Hepatocyte (in vitro differentiated cells): ENCODE results near the gene ACSM3. TPM values are rescaled to one million over a fixed set of nuclear protein-coding genes. Genes with fewer than 3 reads are reported as not detected.

Experiments used
- DNase-seq: peaks from one replicate; pipeline ENCODE4 v3.0.0-alpha.2; 2016; ENCODE audit warnings: low spot score
- H2AFZ ChIP-seq: fragments of 200-600 bp; sonication (generic); 2 replicates; pipeline ENCODE4 v1.6.0; 2016; ENCODE audit warnings: antibody characterized with exemption, mild to moderate bottlenecking
- H3K27ac ChIP-seq: fragments of 200-600 bp; sonication (generic); 2 replicates; pipeline ENCODE4 v1.5.1; 2016; ENCODE audit warnings: mild to moderate bottlenecking
- H3K27me3 ChIP-seq: fragments of 200-600 bp; sonication (generic); 2 replicates; pipeline ENCODE4 v1.6.1; 2016
- H3K36me3 ChIP-seq: fragments of 200-600 bp; sonication (generic); replicated peaks from 2 replicates; pipeline ENCODE4 v1.5.1; 2016; ENCODE audit warnings: low read depth; ENCODE audit not compliant: insufficient read depth
- H3K4me1 ChIP-seq: fragments of 200-600 bp; sonication (generic); 2 replicates; pipeline ENCODE4 v1.5.1; 2016; ENCODE audit warnings: mild to moderate bottlenecking, moderate library complexity; ENCODE audit not compliant: insufficient read depth
- H3K4me2 ChIP-seq: fragments of 200-600 bp; sonication (generic); 2 replicates; pipeline ENCODE4 v1.6.0; 2016
- H3K4me3 ChIP-seq: fragments of 200-600 bp; sonication (generic); 2 replicates; pipeline ENCODE4 v1.5.1; 2016; ENCODE audit warnings: mild to moderate bottlenecking
- H3K79me2 ChIP-seq: fragments of 200-600 bp; sonication (generic); 2 replicates; pipeline ENCODE4 v1.6.0; 2017; ENCODE audit warnings: mild to moderate bottlenecking
- H3K9me2 ChIP-seq: fragments of 200-600 bp; sonication (generic); replicated peaks from 2 replicates; pipeline ENCODE4 v1.6.0; 2017; ENCODE audit warnings: mild to moderate bottlenecking; ENCODE audit not compliant: insufficient read depth
- H3K9me3 ChIP-seq: fragments of 200-600 bp; sonication (generic); 2 replicates; pipeline ENCODE4 v1.5.1; 2016; ENCODE audit warnings: low read depth, mild to moderate bottlenecking
- H4K20me1 ChIP-seq: fragments of 200-600 bp; sonication (generic); 2 replicates; pipeline ENCODE4 v1.6.0; 2016; ENCODE audit warnings: mild to moderate bottlenecking; ENCODE audit not compliant: insufficient read depth, poor library complexity, severe bottlenecking
- CTCF ChIP-seq: fragments of 200-600 bp; sonication (generic); IDR thresholded peaks from 2 replicates; pipeline ENCODE4 v1.5.1; 2016; ENCODE audit warnings: antibody characterized with exemption, mild to moderate bottlenecking; ENCODE audit not compliant: poor library complexity
- EZH2 ChIP-seq: fragments of 200-600 bp; sonication (generic); IDR thresholded peaks from 2 replicates; pipeline ENCODE4 v1.6.1; 2016; ENCODE audit warnings: antibody characterized with exemption, mild to moderate bottlenecking, borderline replicate concordance
- EZH2phosphoT487 ChIP-seq: fragments of 200-600 bp; sonication (generic); IDR thresholded peaks from one replicate; pipeline ENCODE4 v1.6.1; 2018; ENCODE audit warnings: antibody characterized with exemption, mild to moderate bottlenecking, low read depth, moderate library complexity; ENCODE audit not compliant: unreplicated experiment, severe bottlenecking
- WGBS: methylation state at CpG from one replicate; pipeline ENCODE4 v1.1.6; 2016; ENCODE audit warnings: low lambda C conversion rate; ENCODE audit errors: missing lambda C conversion rate; 5-methylcytosine and 5-hydroxymethylcytosine counted together
- polyA plus RNA-seq: library from polyadenylated mRNA; unstranded; fragments of >200 nt; fragmentation: Nextera tagmentation; extraction: Ambion mirVana; gene quantifications from 2 replicates; pipeline ENCODE4 v1.2.1, GENCODE V29; 2016
- total RNA-seq: library from RNA; depleted of rRNA; stranded (reverse); fragments of >200 nt; gene quantifications from 2 replicates; pipeline ENCODE4 v1.2.3, GENCODE V29; 2014

Gene ACSM3
- total and polyA plus RNA-seq, 2 experiments from 2014 or later: 14.5 to 26.5 TPM

DNA sequence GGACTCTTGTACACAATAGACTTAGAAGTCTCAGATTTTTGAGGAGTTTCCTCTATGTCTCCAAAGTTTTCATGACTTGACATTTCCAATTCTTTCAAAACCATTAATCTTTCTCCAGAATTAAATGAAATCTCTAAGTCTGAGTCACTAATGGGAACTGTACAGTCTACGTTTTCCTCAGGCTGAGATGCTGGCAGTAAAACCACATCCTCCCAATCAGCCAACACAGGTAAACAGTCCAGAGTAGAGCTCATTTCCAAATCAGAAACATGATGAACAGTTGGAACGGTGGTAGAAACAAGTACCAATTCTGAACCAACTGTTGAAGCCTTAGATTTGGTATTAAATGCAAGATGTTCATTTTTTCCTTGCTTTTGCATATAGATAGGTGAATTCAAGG is 34.5 kb downstream of the ACSM3 start:
- H4K20me1 ChIP-seq: no peaks in the 10 kb centered on the region
- no peak for TF ChIP-seq CTCF
- no peaks in the 10 kb centered on the region for H3K9me3 ChIP-seq
- no peaks in the 10 kb centered on the region for H3K36me3 ChIP-seq
- H3K4me2 ChIP-seq: no peak overlapping the region
- H3K27me3 ChIP-seq: no peaks in the 10 kb centered on the region
- H3K9me2 ChIP-seq: no peaks in the 10 kb centered on the region
- H3K27ac ChIP-seq: no peak overlapping the region
- no peak overlapping the region for H2AFZ ChIP-seq
- no peaks in the 10 kb centered on the region for H3K79me2 ChIP-seq
- no peak overlapping the region for H3K4me3 ChIP-seq
- no peak for DNase-seq
- no peaks in the 10 kb centered on the region for H3K4me1 ChIP-seq
- 85% methylated on average over 2 of the region's 2 CpGs for WGBS

- Histone ChIP-seq H4K20me1 (no peaks in the 10 kb centered on the region), H2AFZ (no peak overlapping the region), H3K27ac (no peak overlapping the region), H3K9me2 (no peaks in the 10 kb centered on the region), H3K4me3 (no peak overlapping the region), H3K9me3 (no peaks in the 10 kb centered on the region), H3K27me3 (no peaks in the 10 kb centered on the region), H3K4me2 (no peak overlapping the region), H3K36me3 (no peaks in the 10 kb centered on the region), H3K4me1 (no peaks in the 10 kb centered on the region), H3K79me2 (peaks cover under 1% of the 10 kb centered on the region)
- 84% methylated on average over 2 of the region's 2 CpGs for WGBS
- no peak for TF ChIP-seq EZH2
- peak; percentile 60 for TF ChIP-seq CTCF
- peak; percentile 39 for DNase-seq
Measured at GRCh38 chr16:20799599-20799998, 35.8 kb downstream of the ACSM3 start.

GRCh38 chr16:20801278-20801677 is 37.5 kb downstream of the ACSM3 start:
- no peak for TF ChIP-seq EZH2phosphoT487
- TF ChIP-seq EZH2: no peak
- TF ChIP-seq CTCF: no peak
- H3K9me3 ChIP-seq: no peaks in the 10 kb centered on the region
- H3K36me3 ChIP-seq: no peaks in the 10 kb centered on the region
- WGBS: 90% methylated on average over 1 of the region's 1 CpG
- no peaks in the 10 kb centered on the region for H3K27me3 ChIP-seq
- H3K9me2 ChIP-seq: no peaks in the 10 kb centered on the region
- H3K4me1 ChIP-seq: no peaks in the 10 kb centered on the region
- H3K27ac ChIP-seq: no peak overlapping the region
- H3K4me3 ChIP-seq: no peak overlapping the region
- DNase-seq: no peak
- peaks cover 5% of the 10 kb centered on the region for H3K79me2 ChIP-seq
- no peaks in the 10 kb centered on the region for H4K20me1 ChIP-seq
- H2AFZ ChIP-seq: no peak overlapping the region
- no peak overlapping the region for H3K4me2 ChIP-seq

DNA sequence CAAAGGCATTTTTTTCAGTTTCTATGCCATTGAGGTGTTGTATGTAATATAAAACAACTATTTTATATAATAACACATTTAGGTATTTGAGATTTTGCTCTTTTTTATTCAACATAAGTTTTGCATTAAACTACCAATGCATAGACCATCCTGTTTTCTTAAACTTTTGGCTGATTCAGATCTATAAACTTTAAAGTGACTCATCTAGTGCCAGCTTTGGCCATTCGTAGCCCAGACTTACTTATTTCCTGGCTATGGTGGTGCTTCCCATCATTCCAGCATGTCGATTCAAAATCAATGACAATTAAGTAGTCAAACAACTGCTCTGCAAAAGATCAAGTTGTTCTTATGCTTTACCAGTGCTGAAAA is 39.4 kb downstream of the ACSM3 start:
- Histone ChIP-seq H3K9me3 (no peaks in the 10 kb centered on the region), H3K36me3 (no peaks in the 10 kb centered on the region), H3K79me2 (peaks cover 5% of the 10 kb centered on the region), H3K27ac (no peak overlapping the region), H4K20me1 (no peaks in the 10 kb centered on the region), H3K4me2 (no peak overlapping the region), H3K9me2 (no peaks in the 10 kb centered on the region), H3K27me3 (no peaks in the 10 kb centered on the region), H2AFZ (no peak overlapping the region), H3K4me1 (no peaks in the 10 kb centered on the region), H3K4me3 (no peak overlapping the region)
- no peak for TF ChIP-seq EZH2
- TF ChIP-seq EZH2phosphoT487: no peak
- no peak for TF ChIP-seq CTCF
- 86% methylated on average over 2 of the region's 2 CpGs for WGBS
- no peak for DNase-seq
